H1 (cell line): Measurements from ENCODE around the gene ALG11. TPM values are rescaled to one million over a fixed set of nuclear protein-coding genes. Genes with fewer than 3 reads are reported as not detected.

Experiments
- CTCF ChIA-PET: fragments of 300-600 bp; sonication (Branson Sonifier 250); formaldehyde crosslinking; loops from one replicate; lab custom pipeline; 2021; ENCODE audit not compliant: partially characterized antibody; lab: Charles Lee
- POLR2A ChIA-PET: fragments of 300-600 bp; sonication (Branson Sonifier 250); formaldehyde crosslinking; loops from one replicate; lab custom pipeline; 2021; ENCODE audit warnings: inconsistent platforms; ENCODE audit not compliant: partially characterized antibody; lab: Charles Lee
- DNase-seq, 2 experiments: peaks; one replicate each; pipeline versions ENCODE4 v3.0.0 to v3.0.0-alpha.2; 2010 to 2022; ENCODE audit warnings: low spot score in 2 of 2, low read depth in 1 of 2, mixed read lengths in 1 of 2
- FAIRE-seq: peaks from 2 replicates; lab custom pipeline; 2011; peaks lifted over from hg19 to GRCh38; lab: Jason Lieb, UNC
- H2AFZ ChIP-seq: 2 replicates; pipeline ENCODE4 v1.8.1; 2012; ENCODE audit warnings: low read length, inconsistent platforms
- H2AK5ac ChIP-seq: 2 replicates; pipeline ENCODE4 v1.6.1; 2013; ENCODE audit warnings: low read depth, low read length
- H2BK120ac ChIP-seq: replicated peaks from 2 replicates; pipeline ENCODE3; 2013; ENCODE audit warnings: low read depth, low read length, inconsistent platforms
- H2BK12ac ChIP-seq: 2 replicates; pipeline ENCODE4 v1.6.1; 2013; ENCODE audit warnings: low read depth, low read length
- H2BK15ac ChIP-seq: 2 replicates; pipeline ENCODE4 v1.6.1; 2013; ENCODE audit warnings: low read length
- H2BK20ac ChIP-seq: 2 replicates; pipeline ENCODE4 v1.6.1; 2013; ENCODE audit warnings: low read length
- H2BK5ac ChIP-seq: 2 replicates; pipeline ENCODE4 v1.6.1; 2013; ENCODE audit warnings: low read depth, low read length
- H3K14ac ChIP-seq: 2 replicates; pipeline ENCODE4 v1.6.1; 2013; ENCODE audit warnings: inconsistent platforms; ENCODE audit not compliant: insufficient read length
- H3K18ac ChIP-seq: 2 replicates; pipeline ENCODE4 v1.6.1; 2013; ENCODE audit warnings: low read length; ENCODE audit errors: extremely low read depth
- H3K23ac ChIP-seq: 2 replicates; pipeline ENCODE4 v1.6.1; 2013; ENCODE audit warnings: inconsistent platforms; ENCODE audit not compliant: insufficient read length
- H3K23me2 ChIP-seq: 2 replicates; pipeline ENCODE4 v1.6.1; 2013; ENCODE audit warnings: low read depth, low read length
- H3K27ac ChIP-seq: 2 replicates; pipeline ENCODE4 v1.6.1; 2011; ENCODE audit warnings: low read depth, low read length, inconsistent platforms
- H3K27me3 ChIP-seq, 4 experiments: replicated peaks in 1 of 4; 1 replicate in 1 of 4; 2 replicates in 3 of 4; pipeline versions ENCODE4 v1.6.1 to v1.8.1; 2011 to 2013; ENCODE audit warnings: low read length in 3 of 4, mild to moderate bottlenecking in 3 of 4, inconsistent platforms in 2 of 4, mixed read lengths in 2 of 4, moderate library complexity in 1 of 4; ENCODE audit not compliant: control insufficient read depth in 3 of 4, insufficient read depth in 3 of 4; ENCODE audit errors: extremely low read depth in 1 of 4
- H3K36me3 ChIP-seq, 4 experiments: 2 replicates each; pipeline versions ENCODE4 v1.6.1 to v1.8.1; 2011 to 2013; ENCODE audit warnings: mild to moderate bottlenecking in 4 of 4, low read length in 3 of 4, moderate library complexity in 2 of 4, control low read depth in 1 of 4, inconsistent platforms in 1 of 4; ENCODE audit not compliant: insufficient read depth in 4 of 4, control insufficient read depth in 2 of 4
- H3K4ac ChIP-seq: replicated peaks from 2 replicates; pipeline ENCODE3; 2013; ENCODE audit warnings: low read length, low read depth, mixed read lengths, inconsistent platforms; ENCODE audit not compliant: insufficient read length
- H3K4me1 ChIP-seq, 4 experiments: replicated peaks in 1 of 4; 1 replicate in 1 of 4; 2 replicates in 3 of 4; pipeline versions ENCODE4 v1.6.1 to v1.8.1; 2011 to 2013; ENCODE audit warnings: low read length in 3 of 4, inconsistent platforms in 2 of 4, mixed read lengths in 1 of 4; ENCODE audit not compliant: insufficient read depth in 4 of 4, control insufficient read depth in 3 of 4
- H3K4me2 ChIP-seq, 2 experiments: 2 replicates each; pipeline versions ENCODE4 v1.6.1 to v1.8.1; 2011 to 2013; ENCODE audit warnings: low read depth in 2 of 2, low read length in 2 of 2, control low read depth in 1 of 2, inconsistent platforms in 1 of 2, mild to moderate bottlenecking in 1 of 2; ENCODE audit not compliant: insufficient read depth in 1 of 2
- H3K4me3 ChIP-seq, 4 experiments: fragments of 200-600, 300-600 bp in 1 of 4; sonication (generic), shearing (Covaris generic), sonication (Bioruptor Twin) in 1 of 4; 2 replicates each; pipeline versions ENCODE4 v1.5.1 to v1.8.1; 2011 to 2016; ENCODE audit warnings: low read length in 4 of 4, low read depth in 3 of 4, control low read depth in 2 of 4, inconsistent platforms in 2 of 4, mild to moderate bottlenecking in 2 of 4, mixed read lengths in 1 of 4, moderate library complexity in 1 of 4; ENCODE audit not compliant: insufficient read depth in 2 of 4; ENCODE audit errors: extremely low read depth in 1 of 4
- H3K56ac ChIP-seq: replicated peaks from 2 replicates; pipeline ENCODE3; 2013; ENCODE audit warnings: low read depth, mild to moderate bottlenecking, mixed read lengths, low read length, inconsistent platforms; ENCODE audit not compliant: insufficient read length
- H3K79me1 ChIP-seq: 2 replicates; pipeline ENCODE4 v1.6.1; 2013; ENCODE audit warnings: low read depth, low read length, control low read depth
- H3K79me2 ChIP-seq, 2 experiments: 2 replicates each; pipeline versions ENCODE4 v1.6.1 to v1.8.1; 2012 to 2013; ENCODE audit warnings: low read length in 2 of 2, mild to moderate bottlenecking in 2 of 2, inconsistent platforms in 1 of 2; ENCODE audit not compliant: insufficient read depth in 2 of 2, control insufficient read depth in 1 of 2
- H3K9ac ChIP-seq, 4 experiments: replicated peaks in 1 of 4; 1 replicate in 1 of 4; 2 replicates in 3 of 4; pipeline versions ENCODE4 v1.6.1 to v1.8.1; 2011 to 2013; ENCODE audit warnings: low read depth in 3 of 4, low read length in 3 of 4, control low read depth in 2 of 4, mild to moderate bottlenecking in 2 of 4, moderate library complexity in 2 of 4, inconsistent platforms in 1 of 4; ENCODE audit errors: extremely low read depth in 1 of 4
- H3K9me3 ChIP-seq, 2 experiments: 2 replicates each; pipeline versions ENCODE4 v1.6.1 to v1.8.1; 2012 to 2013; ENCODE audit warnings: mild to moderate bottlenecking in 2 of 2, moderate library complexity in 2 of 2, control low read depth in 1 of 2, inconsistent platforms in 1 of 2, low read depth in 1 of 2, low read length in 1 of 2, mixed read lengths in 1 of 2; ENCODE audit not compliant: insufficient read depth in 2 of 2
- H4K20me1 ChIP-seq, 2 experiments: replicated peaks in 1 of 2; 2 replicates each; pipeline versions ENCODE3 to v1.8.1; 2011 to 2013; ENCODE audit warnings: inconsistent platforms in 2 of 2, low read length in 2 of 2, mild to moderate bottlenecking in 1 of 2; ENCODE audit not compliant: insufficient read depth in 2 of 2, control insufficient read depth in 1 of 2
- H4K5ac ChIP-seq: 2 replicates; pipeline ENCODE4 v1.6.1; 2013; ENCODE audit warnings: low read length, low read depth, mixed read lengths, inconsistent platforms; ENCODE audit not compliant: insufficient read length
- H4K8ac ChIP-seq: 2 replicates; pipeline ENCODE4 v1.8.0; 2013; ENCODE audit warnings: mild to moderate bottlenecking, moderate library complexity, low read length, inconsistent platforms; ENCODE audit not compliant: insufficient read depth; ENCODE audit errors: extremely low read depth
- H4K91ac ChIP-seq: replicated peaks from 2 replicates; pipeline ENCODE3; 2013; ENCODE audit warnings: low read length, mixed read lengths, inconsistent platforms; ENCODE audit not compliant: insufficient read length
- GTF2F1 ChIP-seq: IDR thresholded peaks from 2 replicates; pipeline ENCODE4 v1.6.1; 2012; ENCODE audit warnings: low read depth, low read length, improper control_type of control experiment, borderline replicate concordance
- TBP ChIP-seq: IDR thresholded peaks from 2 replicates; pipeline ENCODE4 v1.6.1; 2011; ENCODE audit warnings: low read depth, low read length, improper control_type of control experiment
- WGBS, 2 experiments: shearing (Covaris generic) in 1 of 2; methylation state at CpG; one replicate each; pipeline versions ENCODE4 v1.1.6 to v1.1.7; 2013 to 2015; ENCODE audit warnings: low lambda C conversion rate in 2 of 2, mixed read lengths in 2 of 2, inconsistent platforms in 1 of 2, low coverage in 1 of 2, missing lambda C conversion rate in 1 of 2; ENCODE audit not compliant: insufficient replicate concordance in 2 of 2, insufficient coverage in 1 of 2, insufficient read length in 1 of 2; ENCODE audit errors: extremely low coverage in 1 of 2, missing lambda C conversion rate in 1 of 2; 5-methylcytosine and 5-hydroxymethylcytosine counted together
- polyA plus RNA-seq, 7 experiments: library from polyadenylated mRNA; depleted of rRNA in 3 of 7; stranded (reverse) in 5 of 7; unstranded in 2 of 7; fragments of >200 nt in 5 of 7; fragments of 200-250 nt in 2 of 7; gene quantifications; 1 replicate in 5 of 7; 2 replicates in 1 of 7; 4 replicates in 1 of 7; pipeline versions ENCODE4 v1.2.1 to v1.2.3, GENCODE V29; 2011 to 2013; ENCODE audit warnings: missing spikeins in 2 of 7, mixed read lengths in 2 of 7
- total RNA-seq: library from RNA; stranded (reverse); fragmentation: NEBNext Ultra II Directional; extraction: Animal tissue kit (Norgen Biotek cat#: 25700); gene quantifications from 2 replicates; pipeline ENCODE4 v1.2.1, GENCODE V29; 2021
- TF ChIP-seq, protein P1 (sequence below): IDR thresholded peaks from 2 replicates; pipeline ENCODE4 v1.6.1; 2012; ENCODE audit warnings: inconsistent platforms

Gene ALG11
- total and polyA plus RNA-seq, 2 of the 8 experiments (the other 6 are each of a cell fraction or from before 2014, with no cell fraction given) = 5.2 to 39.9 TPM

DNA sequence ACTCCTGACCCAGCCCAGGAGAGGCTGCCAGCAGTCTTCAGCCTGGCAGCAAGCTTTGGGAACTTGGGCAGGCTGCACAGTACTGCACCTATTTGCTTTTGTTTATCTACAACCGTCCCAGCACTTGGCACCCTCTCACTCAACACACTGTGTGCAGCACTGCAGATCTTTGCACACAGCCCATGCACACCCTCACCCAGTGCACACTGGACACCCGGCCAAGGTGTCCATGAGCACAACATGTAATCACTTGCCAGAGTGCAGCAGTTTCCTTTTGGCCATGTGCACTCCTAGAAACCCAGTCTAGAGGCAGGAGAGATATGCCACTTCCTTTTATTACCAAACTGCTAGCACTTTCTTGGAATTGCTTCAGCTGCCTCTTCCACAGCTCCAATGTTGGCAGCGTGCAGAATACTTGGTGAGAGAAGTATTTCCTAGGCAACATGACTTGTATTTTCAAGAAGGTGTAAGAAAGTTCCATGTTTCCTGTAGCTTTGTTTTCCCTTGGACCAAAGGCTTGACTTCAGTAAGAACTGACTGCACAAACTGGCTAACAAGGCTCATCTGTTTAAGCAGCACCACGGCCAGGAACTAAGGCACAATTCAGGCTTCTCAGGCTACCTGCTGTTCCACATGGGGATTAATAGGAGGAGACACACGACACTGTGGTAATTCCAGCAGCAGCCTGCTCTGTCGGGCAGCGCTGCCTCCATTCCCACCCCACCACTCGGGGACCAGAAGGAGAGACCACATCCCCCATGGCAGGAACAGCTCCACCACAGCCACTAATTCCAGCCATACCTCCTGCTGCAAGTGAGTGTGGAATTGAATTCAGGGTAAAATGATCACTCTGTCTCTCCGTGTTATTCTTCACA, 16.3 kb upstream of the ALG11 start:
- Histone ChIP-seq H2BK12ac (no peak overlapping the region), H3K4me1 (peaks cover 0 to 18% (median 13%) of the 10 kb centered on the region in 4 experiments; a peak in 5 of 7 replicates), H3K9ac (no peak overlapping the region), H3K56ac (no peak overlapping the region), H3K4me2 (no peak overlapping the region), H3K27me3 (no peaks in the 10 kb centered on the region), H4K20me1 (no peaks in the 10 kb centered on the region), H2BK15ac (no peak overlapping the region), H2BK5ac (0 out of 2 replicates have a peak overlapping the region, but pooled peaks have one; percentile 5), H3K23me2 (peaks cover 2% of the 10 kb centered on the region; the same call in 1 of the 2 replicates), H2BK20ac (0 out of 2 replicates have a peak overlapping the region, but pooled peaks have one; percentile 26), H3K9me3 (no peaks in the 10 kb centered on the region), H2BK120ac (no peak overlapping the region), H3K4ac (no peak overlapping the region), H2AK5ac (no peak overlapping the region), H3K36me3 (no peaks in the 10 kb centered on the region), H3K14ac (no peak overlapping the region), H4K5ac (no peak overlapping the region), H4K8ac (peak overlapping the region; percentile 38; the same call in 1 of the 2 replicates), H3K27ac (no peak overlapping the region), H3K18ac (no peak overlapping the region), H3K79me2 (no peaks in the 10 kb centered on the region), H2AFZ (no peak overlapping the region), H3K79me1 (0 out of 2 replicates have a peak, but pooled peaks cover 3% of the 10 kb centered on the region), H4K91ac (no peak overlapping the region), H3K23ac (no peak overlapping the region), H3K4me3 (no peak overlapping the region)
- no peak for FAIRE-seq
- DNase-seq = no peak
- CTCF ChIA-PET = interaction anchor here (0.8 to 1.0 kb wide), 3 partner anchors 10 to 133 kb away, joined by 3 to 4 read pairs (median 3); no protein-coding TSS in a partner anchor
- TF ChIP-seq GTF2F1 (no peak), TBP (no peak)
- TF ChIP-seq, protein P1, sequence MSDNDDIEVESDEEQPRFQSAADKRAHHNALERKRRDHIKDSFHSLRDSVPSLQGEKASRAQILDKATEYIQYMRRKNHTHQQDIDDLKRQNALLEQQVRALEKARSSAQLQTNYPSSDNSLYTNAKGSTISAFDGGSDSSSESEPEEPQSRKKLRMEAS = peak; percentile 24; the same call in 1 of the 2 replicates
- POLR2A ChIA-PET = no interaction called here
- 83% methylated on average over 9 of the region's 9 CpGs; no CpG with 5 or more reads in 1 of the 2 experiments for WGBS, 2 experiments
